IPS-15b (cell line): ENCODE results near the gene ATG4C.

ENCODE experiments used
- H3K27me3 ChIP-seq: one replicate; pipeline ENCODE4 v1.6.1; 2013; ENCODE audit warnings: low read length; ENCODE audit not compliant: control insufficient read depth, insufficient read depth
- H3K36me3 ChIP-seq: one replicate; pipeline ENCODE4 v1.6.1; 2013; ENCODE audit warnings: low read length; ENCODE audit not compliant: control insufficient read depth, insufficient read depth
- H3K4me1 ChIP-seq: one replicate; pipeline ENCODE4 v1.6.1; 2013; ENCODE audit warnings: mild to moderate bottlenecking, low read length; ENCODE audit not compliant: control insufficient read depth, insufficient read depth
- H3K4me3 ChIP-seq: one replicate; pipeline ENCODE4 v1.5.1; 2013; ENCODE audit warnings: low read depth, low read length
- H3K9ac ChIP-seq: one replicate; pipeline ENCODE4 v1.6.1; 2013; ENCODE audit warnings: low read depth, mild to moderate bottlenecking, low read length
- H3K9me3 ChIP-seq: one replicate; pipeline ENCODE4 v1.6.1; 2013; ENCODE audit warnings: mild to moderate bottlenecking, low read length; ENCODE audit not compliant: control insufficient read depth, insufficient read depth

ATG4C gene

DNA sequence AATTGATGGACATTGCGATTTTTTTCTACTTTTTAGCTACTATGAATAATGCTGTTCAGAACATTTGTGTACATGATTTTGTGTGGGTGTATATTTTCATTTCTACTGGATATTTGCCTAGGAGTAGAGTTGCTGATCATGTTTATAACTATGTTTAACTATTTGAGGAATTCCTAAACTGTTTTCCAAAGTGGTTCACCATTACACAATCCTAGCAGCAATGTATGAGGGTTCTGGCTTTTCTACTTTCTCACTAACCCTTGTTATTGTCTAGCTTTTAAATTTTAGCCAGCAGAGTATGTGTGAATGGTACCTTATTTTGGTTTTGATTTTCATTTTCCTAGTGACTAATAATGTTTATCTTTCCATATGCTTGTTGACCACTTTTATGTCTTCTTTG, 86.2 kb downstream of the ATG4C start:
- no peak overlapping the region for H3K4me3 ChIP-seq
- H3K9ac ChIP-seq, result no peak overlapping the region
- no peaks in the 10 kb centered on the region for H3K9me3 ChIP-seq
- H3K36me3 ChIP-seq, result no peaks in the 10 kb centered on the region
- H3K4me1 ChIP-seq, result no peaks in the 10 kb centered on the region
- H3K27me3 ChIP-seq, result no peaks in the 10 kb centered on the region

- no peaks in the 10 kb centered on the region for H3K27me3 ChIP-seq
- no peaks in the 10 kb centered on the region for H3K9me3 ChIP-seq
- H3K4me1 ChIP-seq, result no peaks in the 10 kb centered on the region
- no peak overlapping the region for H3K9ac ChIP-seq
- H3K4me3 ChIP-seq, result no peak overlapping the region
- no peaks in the 10 kb centered on the region for H3K36me3 ChIP-seq
Observed at GRCh38 chr1:62875676-62876075, 91.7 kb downstream of the ATG4C start.

DNA sequence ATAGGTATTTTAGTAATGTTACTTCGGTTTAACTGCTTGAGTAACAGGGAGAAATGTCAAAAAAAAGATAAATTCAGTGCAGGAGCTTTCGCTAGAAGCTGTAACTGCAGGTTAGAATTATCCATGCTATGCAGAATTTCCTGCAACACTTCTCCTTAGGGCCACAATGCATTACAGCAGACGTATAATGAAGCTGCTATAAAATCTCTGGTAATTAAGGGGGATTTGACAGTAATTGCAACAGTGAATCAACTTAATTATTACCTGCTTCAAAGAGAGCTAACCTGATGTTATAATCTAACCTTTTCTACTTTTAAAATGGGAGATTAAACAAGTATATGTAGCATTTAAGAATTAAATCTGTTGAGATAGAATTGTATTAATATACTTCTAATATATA, 92.6 kb downstream of the ATG4C start:
- Histone ChIP-seq H3K4me1 (no peaks in the 10 kb centered on the region), H3K9ac (no peak overlapping the region), H3K27me3 (no peaks in the 10 kb centered on the region), H3K36me3 (no peaks in the 10 kb centered on the region), H3K9me3 (no peaks in the 10 kb centered on the region), H3K4me3 (no peak overlapping the region)

DNA sequence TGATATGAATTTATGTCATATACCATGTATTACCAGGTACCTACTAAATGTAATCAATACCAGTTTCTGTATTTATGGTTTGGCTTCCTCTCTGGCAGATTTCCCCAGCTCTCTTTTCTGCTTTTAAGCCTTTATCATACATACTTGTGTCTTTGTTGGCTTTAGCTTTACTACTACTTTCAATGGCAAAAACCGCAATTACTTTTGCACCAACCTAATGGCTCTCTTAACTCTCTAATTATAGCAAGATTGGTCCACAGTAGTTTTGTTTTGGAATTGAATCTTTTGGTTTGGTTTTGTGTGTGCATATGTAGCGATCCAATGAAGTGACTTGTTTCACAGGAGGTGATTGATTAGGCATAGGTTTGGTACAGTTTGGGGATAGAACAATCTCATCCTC, 93.6 kb downstream of the ATG4C start:
- H3K4me3 ChIP-seq, result no peak overlapping the region
- H3K9me3 ChIP-seq, result no peaks in the 10 kb centered on the region
- H3K36me3 ChIP-seq, result no peaks in the 10 kb centered on the region
- H3K27me3 ChIP-seq, result no peaks in the 10 kb centered on the region
- peaks cover 2% of the 10 kb centered on the region for H3K4me1 ChIP-seq
- no peak overlapping the region for H3K9ac ChIP-seq

DNA sequence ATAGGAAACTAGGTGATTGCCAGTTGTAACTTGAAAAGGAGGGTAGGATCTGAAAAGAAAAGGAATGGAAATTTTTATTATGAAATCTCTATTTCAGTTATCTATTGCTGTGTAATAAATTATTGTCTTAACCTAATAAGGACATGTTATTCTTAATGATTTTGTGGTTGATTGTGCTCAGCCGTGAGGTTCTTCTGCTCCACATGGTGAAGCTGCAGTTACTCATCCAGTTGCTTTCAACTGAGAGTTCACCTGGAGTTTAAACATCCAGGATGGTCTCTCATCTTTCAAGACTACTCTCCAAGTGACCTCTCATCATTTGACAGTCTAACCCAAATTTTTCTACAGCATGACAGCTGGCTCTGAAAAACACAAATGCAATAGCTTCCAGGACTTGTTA, 96.0 kb downstream of the ATG4C start:
- Histone ChIP-seq H3K4me3 (no peak overlapping the region), H3K27me3 (no peaks in the 10 kb centered on the region), H3K9me3 (no peaks in the 10 kb centered on the region), H3K4me1 (peaks cover 2% of the 10 kb centered on the region), H3K36me3 (no peaks in the 10 kb centered on the region), H3K9ac (no peak overlapping the region)

DNA sequence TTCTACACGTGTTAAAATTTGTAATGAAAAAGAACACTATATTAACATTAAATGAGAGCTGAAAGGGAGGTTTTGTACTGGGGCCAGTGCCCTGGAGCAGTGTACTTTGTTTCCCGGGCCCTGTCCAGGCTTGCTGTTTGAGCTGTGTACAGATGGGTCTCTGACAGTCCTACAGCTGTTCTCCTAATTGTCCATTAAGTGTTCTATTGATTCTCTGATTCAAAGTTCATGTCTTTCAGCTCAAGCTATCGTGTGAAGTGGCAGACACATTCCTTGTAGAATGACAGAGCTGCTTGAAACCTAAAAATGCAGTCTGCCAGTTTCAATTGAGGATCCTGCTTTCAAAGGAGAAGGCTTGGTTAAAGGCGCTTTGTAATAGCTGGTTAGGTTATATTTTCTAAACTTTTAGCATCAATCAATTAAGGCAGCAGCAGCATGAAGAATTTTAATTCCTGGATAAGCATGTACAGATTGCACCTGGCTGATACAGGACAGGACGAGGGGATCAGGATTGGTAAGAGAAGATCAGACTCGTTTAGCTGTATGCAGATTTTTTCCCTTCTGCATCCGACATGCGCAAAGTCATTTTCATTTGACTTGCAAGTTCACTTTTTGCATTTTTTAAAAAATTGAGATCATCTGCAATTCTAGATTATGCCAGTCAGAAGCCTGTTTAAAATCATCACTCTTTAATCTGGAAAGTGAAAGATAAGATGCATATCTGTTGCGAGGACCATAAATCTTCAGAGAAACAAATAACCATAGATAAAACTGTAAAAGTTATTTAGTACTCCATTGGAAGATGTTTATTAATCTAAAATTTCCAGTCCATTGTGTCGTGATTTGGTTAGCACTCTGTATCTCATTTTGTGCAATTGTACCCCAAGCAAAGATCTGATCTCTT, 98.5 kb downstream of the ATG4C start:
- Histone ChIP-seq H3K9ac (no peak overlapping the region), H3K9me3 (no peaks in the 10 kb centered on the region), H3K27me3 (no peaks in the 10 kb centered on the region)

GRCh38 chr1:62884156-62884740, 100.3 kb downstream of the ATG4C start:
- peaks cover 2% of the 10 kb centered on the region for H3K4me1 ChIP-seq
- no peak overlapping the region for H3K4me3 ChIP-seq
- H3K27me3 ChIP-seq, result no peaks in the 10 kb centered on the region
- no peaks in the 10 kb centered on the region for H3K9me3 ChIP-seq
- no peak overlapping the region for H3K9ac ChIP-seq
- no peaks in the 10 kb centered on the region for H3K36me3 ChIP-seq

More for the DNA sequence above, 98.5 kb downstream of the ATG4C start:
- no peaks in the 10 kb centered on the region for H3K36me3 ChIP-seq
- H3K4me3 ChIP-seq, result no peak overlapping the region
- H3K4me1 ChIP-seq, result peaks cover 2% of the 10 kb centered on the region

DNA sequence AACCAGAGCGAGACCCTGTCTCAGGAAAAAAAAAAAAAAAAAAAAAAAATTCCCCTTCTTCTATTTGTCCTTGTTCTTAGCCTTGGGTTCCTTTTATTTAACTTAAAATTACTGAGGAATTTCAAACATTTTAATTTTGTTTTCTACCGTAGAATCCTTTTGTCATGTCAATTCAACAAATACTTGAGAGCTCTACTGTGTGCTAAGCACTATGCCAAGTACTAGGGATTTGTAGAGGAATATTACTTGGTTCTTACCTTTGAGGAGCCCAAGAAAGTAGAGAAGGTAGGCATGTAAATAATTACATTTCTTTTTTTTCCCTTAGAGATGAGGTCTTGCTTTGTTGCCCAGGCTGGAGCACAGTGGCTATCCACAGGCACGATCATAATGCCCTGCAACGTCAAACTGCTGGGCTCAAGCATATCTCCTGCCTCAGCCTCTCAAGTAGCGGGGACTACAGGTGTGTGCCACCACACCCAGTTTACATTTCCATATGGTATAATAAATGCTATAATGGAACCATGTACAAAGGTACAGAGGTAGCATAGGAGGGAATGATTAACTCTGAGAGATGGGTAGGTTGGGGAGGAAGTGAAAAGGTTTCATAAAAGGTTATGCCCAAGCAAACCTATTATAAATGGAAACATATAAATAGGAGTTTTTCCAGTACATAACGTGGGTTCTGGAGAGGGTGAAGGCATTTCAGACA, 104.0 kb downstream of the ATG4C start:
- Histone ChIP-seq H3K9ac (no peak overlapping the region), H3K9me3 (no peaks in the 10 kb centered on the region), H3K4me3 (no peak overlapping the region), H3K27me3 (no peaks in the 10 kb centered on the region), H3K4me1 (no peaks in the 10 kb centered on the region), H3K36me3 (no peaks in the 10 kb centered on the region)

DNA sequence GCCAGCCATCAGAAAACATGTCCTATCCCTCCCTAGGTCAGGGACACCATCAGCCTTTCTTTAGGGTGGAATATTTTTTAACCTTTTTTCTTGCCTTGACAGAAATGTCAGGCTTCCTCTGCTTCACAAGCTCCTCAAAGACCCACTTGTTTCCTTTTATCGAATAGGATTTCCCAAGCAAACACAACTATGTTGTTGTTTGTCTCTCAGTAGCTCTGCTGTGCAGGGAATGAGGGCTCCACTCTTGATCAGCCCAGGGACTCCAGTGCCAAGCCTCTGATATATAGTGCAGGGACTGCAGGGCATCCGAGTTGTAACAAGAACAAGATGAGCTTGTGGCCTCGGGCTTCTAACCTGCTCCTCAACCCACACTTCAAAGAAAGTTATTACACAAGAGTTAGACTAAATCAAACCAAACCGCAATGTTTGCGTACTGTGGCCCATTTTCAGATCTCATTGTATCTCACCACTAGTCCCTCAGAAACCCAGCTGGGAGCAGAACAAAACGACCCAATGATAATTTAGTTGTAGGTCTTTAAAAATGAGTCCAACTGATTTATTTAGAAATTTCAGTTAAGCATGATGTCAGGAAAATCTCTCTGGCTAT, 108.1 kb downstream of the ATG4C start:
- no peaks in the 10 kb centered on the region for H3K9me3 ChIP-seq
- H3K4me3 ChIP-seq, result no peak overlapping the region
- H3K4me1 ChIP-seq, result no peaks in the 10 kb centered on the region
- H3K9ac ChIP-seq, result no peak overlapping the region
- no peaks in the 10 kb centered on the region for H3K27me3 ChIP-seq
- H3K36me3 ChIP-seq, result no peaks in the 10 kb centered on the region

DNA sequence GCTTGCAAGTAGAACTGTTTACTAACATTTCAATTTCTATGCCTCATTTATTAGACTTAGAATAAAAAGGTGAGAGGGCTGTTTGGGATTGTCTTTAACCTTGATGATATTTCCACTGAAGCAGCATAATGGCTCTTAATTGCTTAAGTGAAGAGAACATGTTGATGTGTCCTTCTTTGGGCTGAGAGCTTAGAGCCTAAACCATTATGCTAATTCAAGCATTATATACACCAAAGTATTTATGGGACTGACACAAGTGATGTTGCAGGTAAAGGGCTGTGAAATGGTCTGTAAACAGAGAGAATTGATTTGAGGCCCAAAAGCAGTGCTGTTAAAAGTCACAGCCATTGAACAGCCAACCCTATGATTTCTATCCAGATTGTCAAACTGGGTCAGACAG, 113.9 kb downstream of the ATG4C start:
- Histone ChIP-seq H3K4me1 (no peaks in the 10 kb centered on the region), H3K36me3 (no peaks in the 10 kb centered on the region), H3K9me3 (no peaks in the 10 kb centered on the region), H3K4me3 (no peak overlapping the region), H3K9ac (no peak overlapping the region), H3K27me3 (no peaks in the 10 kb centered on the region)

DNA sequence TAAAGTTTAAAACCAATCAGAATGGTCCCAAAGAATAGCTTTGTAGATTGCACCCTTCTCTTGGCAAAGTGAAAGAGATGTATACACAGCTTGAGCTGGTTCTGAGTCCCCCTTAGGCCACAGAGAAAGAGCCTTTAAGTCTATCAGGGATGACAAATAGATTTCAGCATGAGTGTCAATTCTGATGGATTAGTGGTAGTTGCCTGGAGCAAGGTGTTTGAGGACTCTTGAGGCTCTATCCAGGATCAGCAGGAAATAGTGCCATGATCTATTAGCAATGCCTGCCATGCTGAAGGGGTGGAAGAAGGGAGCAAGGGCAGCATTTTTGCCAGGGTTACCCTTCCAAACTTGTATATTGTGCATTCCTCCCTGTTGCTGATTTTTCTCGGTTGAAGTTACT, 116.6 kb downstream of the ATG4C start:
- no peaks in the 10 kb centered on the region for H3K27me3 ChIP-seq
- no peak overlapping the region for H3K9ac ChIP-seq
- no peaks in the 10 kb centered on the region for H3K9me3 ChIP-seq
- H3K4me3 ChIP-seq, result no peak overlapping the region
- no peaks in the 10 kb centered on the region for H3K4me1 ChIP-seq
- H3K36me3 ChIP-seq, result no peaks in the 10 kb centered on the region
